GM18951 (cell line): ENCODE data around the gene SULT2B1.

Experiments
- POLR2A ChIP-seq: IDR thresholded peaks from 4 replicates; pipeline ENCODE4 v1.6.1; 2011; ENCODE audit warnings: mild to moderate bottlenecking; ENCODE audit not compliant: insufficient read length, insufficient read depth; ENCODE audit errors: extremely low read depth
- in situ Hi-C: fragments of 300-500 bp; cut with MboI; formaldehyde crosslinking; loops from one replicate; pipeline ENCODE4 v1.12.0; 2022; ENCODE audit warnings: low sequenced_read_pairs, mixed read lengths, inconsistent platforms; ENCODE audit not compliant: unreplicated experiment

SULT2B1 gene

GRCh38 chr19:48539503-48540096 is 12.4 kb upstream of the SULT2B1 start:
- TF ChIP-seq POLR2A, result no peak
- in situ Hi-C loops, result no loop called here

- TF ChIP-seq POLR2A, result no peak
Measured at GRCh38 chr19:48540110-48540509, 11.9 kb upstream of the SULT2B1 start.

GRCh38 chr19:48541813-48542212 is 10.2 kb upstream of the SULT2B1 start:
- in situ Hi-C loops, result no loop called here
- TF ChIP-seq POLR2A, result no peak

More at GRCh38 chr19:48540110-48540509, 11.9 kb upstream of the SULT2B1 start:
- in situ Hi-C loops, result no loop called here

GRCh38 chr19:48543121-48543710 is 8.8 kb upstream of the SULT2B1 start:
- no peak for TF ChIP-seq POLR2A
- in situ Hi-C loops, result no loop called here

- in situ Hi-C loops, result no loop called here
- no peak for TF ChIP-seq POLR2A
Measured at GRCh38 chr19:48544856-48545750, 6.9 kb upstream of the SULT2B1 start.

GRCh38 chr19:48547722-48548121 is 4.2 kb upstream of the SULT2B1 start:
- in situ Hi-C loops, result no loop called here
- no peak for TF ChIP-seq POLR2A

GRCh38 chr19:48548253-48548911 is 3.6 kb upstream of the SULT2B1 start:
- no peak for TF ChIP-seq POLR2A
- in situ Hi-C loops, result no loop called here

GRCh38 chr19:48549380-48549779 is 2.6 kb upstream of the SULT2B1 start:
- TF ChIP-seq POLR2A, result no peak
- in situ Hi-C loops, result no loop called here

- no peak for TF ChIP-seq POLR2A
- in situ Hi-C loops, result no loop called here
Measured at GRCh38 chr19:48552406-48553322, 692 bp downstream of the SULT2B1 start.

GRCh38 chr19:48553676-48554384 is 1.9 kb downstream of the SULT2B1 start:
- in situ Hi-C loops, result no loop called here
- no peak for TF ChIP-seq POLR2A

GRCh38 chr19:48554385-48555091 is 2.6 kb downstream of the SULT2B1 start:
- TF ChIP-seq POLR2A, result no peak
- in situ Hi-C loops, result no loop called here
